ENCODE measurements around the gene PRMT1.

- TF ChIP-seq TAF1 (conservative IDR thresholded peaks at IDR 0.05) = no peak
- no peak for TF ChIP-seq SP1 (IDR thresholded peaks at IDR 0.05)
- TF ChIP-seq CTCF (IDR thresholded peaks at IDR 0.05; ENCODE audit: low read depth, low read length, missing input control) = no peak
- TF ChIP-seq RAD21 (IDR thresholded peaks at IDR 0.05) = no peak
These were observed 7.6 kb upstream of the PRMT1 start for GRCh38 chr19:49669516-49669915.

All from liver (tissue), 3 donors.